ENCODE measurements around the gene PIK3CD. TPM values are rescaled to one million over a fixed set of nuclear protein-coding genes. Genes with fewer than 3 reads are reported as not detected.

The PIK3CD gene
- total and polyA plus RNA-seq, 2 experiments from 2014 or later = 6.6 to 32.1 TPM

DNA sequence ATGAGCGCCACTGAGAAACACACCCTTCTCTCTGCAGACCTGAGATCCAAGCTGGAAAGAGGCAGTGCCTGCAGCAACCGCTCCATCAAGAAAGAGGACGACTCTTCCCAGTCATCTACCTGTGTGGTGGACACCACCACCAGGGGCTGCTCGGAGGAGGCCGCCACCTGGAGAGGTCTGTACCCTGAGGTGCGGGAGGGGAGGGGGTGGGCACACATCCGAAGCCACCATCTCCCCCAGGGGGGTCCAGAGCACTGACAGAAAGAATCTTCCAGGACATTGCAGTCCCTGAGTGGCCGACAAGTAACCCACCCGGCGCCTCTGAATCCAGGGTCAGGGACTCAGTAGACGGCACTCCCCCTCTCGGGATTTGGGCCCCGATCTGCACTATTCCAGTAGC is 39.8 kb upstream of the PIK3CD start (continued):
- TF ChIP-seq, protein P1, sequence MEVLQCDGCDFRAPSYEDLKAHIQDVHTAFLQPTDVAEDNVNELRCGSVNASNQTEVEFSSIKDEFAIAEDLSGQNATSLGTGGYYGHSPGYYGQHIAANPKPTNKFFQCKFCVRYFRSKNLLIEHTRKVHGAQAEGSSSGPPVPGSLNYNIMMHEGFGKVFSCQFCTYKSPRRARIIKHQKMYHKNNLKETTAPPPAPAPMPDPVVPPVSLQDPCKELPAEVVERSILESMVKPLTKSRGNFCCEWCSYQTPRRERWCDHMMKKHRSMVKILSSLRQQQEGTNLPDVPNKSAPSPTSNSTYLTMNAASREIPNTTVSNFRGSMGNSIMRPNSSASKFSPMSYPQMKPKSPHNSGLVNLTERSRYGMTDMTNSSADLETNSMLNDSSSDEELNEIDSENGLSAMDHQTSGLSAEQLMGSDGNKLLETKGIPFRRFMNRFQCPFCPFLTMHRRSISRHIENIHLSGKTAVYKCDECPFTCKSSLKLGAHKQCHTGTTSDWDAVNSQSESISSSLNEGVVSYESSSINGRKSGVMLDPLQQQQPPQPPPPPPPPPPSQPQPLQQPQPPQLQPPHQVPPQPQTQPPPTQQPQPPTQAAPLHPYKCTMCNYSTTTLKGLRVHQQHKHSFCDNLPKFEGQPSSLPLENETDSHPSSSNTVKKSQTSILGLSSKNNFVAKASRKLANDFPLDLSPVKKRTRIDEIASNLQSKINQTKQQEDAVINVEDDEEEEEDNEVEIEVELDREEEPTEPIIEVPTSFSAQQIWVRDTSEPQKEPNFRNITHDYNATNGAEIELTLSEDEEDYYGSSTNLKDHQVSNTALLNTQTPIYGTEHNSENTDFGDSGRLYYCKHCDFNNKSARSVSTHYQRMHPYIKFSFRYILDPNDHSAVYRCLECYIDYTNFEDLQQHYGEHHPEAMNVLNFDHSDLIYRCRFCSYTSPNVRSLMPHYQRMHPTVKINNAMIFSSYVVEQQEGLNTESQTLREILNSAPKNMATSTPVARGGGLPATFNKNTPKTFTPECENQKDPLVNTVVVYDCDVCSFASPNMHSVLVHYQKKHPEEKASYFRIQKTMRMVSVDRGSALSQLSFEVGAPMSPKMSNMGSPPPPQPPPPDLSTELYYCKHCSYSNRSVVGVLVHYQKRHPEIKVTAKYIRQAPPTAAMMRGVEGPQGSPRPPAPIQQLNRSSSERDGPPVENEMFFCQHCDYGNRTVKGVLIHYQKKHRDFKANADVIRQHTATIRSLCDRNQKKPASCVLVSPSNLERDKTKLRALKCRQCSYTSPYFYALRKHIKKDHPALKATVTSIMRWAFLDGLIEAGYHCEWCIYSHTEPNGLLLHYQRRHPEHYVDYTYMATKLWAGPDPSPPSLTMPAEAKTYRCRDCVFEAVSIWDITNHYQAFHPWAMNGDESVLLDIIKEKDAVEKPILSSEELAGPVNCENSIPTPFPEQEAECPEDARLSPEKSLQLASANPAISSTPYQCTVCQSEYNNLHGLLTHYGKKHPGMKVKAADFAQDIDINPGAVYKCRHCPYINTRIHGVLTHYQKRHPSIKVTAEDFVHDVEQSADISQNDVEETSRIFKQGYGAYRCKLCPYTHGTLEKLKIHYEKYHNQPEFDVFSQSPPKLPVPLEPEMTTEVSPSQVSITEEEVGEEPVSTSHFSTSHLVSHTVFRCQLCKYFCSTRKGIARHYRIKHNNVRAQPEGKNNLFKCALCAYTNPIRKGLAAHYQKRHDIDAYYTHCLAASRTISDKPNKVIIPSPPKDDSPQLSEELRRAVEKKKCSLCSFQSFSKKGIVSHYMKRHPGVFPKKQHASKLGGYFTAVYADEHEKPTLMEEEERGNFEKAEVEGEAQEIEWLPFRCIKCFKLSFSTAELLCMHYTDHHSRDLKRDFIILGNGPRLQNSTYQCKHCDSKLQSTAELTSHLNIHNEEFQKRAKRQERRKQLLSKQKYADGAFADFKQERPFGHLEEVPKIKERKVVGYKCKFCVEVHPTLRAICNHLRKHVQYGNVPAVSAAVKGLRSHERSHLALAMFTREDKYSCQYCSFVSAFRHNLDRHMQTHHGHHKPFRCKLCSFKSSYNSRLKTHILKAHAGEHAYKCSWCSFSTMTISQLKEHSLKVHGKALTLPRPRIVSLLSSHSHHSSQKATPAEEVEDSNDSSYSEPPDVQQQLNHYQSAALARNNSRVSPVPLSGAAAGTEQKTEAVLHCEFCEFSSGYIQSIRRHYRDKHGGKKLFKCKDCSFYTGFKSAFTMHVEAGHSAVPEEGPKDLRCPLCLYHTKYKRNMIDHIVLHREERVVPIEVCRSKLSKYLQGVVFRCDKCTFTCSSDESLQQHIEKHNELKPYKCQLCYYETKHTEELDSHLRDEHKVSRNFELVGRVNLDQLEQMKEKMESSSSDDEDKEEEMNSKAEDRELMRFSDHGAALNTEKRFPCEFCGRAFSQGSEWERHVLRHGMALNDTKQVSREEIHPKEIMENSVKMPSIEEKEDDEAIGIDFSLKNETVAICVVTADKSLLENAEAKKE (CRISPR knock-in tag; IDR thresholded peaks at IDR 0.05) = no peak
- TF ChIP-seq, protein P2, sequence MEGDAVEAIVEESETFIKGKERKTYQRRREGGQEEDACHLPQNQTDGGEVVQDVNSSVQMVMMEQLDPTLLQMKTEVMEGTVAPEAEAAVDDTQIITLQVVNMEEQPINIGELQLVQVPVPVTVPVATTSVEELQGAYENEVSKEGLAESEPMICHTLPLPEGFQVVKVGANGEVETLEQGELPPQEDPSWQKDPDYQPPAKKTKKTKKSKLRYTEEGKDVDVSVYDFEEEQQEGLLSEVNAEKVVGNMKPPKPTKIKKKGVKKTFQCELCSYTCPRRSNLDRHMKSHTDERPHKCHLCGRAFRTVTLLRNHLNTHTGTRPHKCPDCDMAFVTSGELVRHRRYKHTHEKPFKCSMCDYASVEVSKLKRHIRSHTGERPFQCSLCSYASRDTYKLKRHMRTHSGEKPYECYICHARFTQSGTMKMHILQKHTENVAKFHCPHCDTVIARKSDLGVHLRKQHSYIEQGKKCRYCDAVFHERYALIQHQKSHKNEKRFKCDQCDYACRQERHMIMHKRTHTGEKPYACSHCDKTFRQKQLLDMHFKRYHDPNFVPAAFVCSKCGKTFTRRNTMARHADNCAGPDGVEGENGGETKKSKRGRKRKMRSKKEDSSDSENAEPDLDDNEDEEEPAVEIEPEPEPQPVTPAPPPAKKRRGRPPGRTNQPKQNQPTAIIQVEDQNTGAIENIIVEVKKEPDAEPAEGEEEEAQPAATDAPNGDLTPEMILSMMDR (conservative IDR thresholded peaks at IDR 0.05; ENCODE audit: low read depth in 2 of 2) = no peak
- TF ChIP-seq EZH2phosphoT487 (IDR thresholded peaks at IDR 0.05; ENCODE audit: unreplicated experiment) (no peak), CREB1 (CRISPR knock-in tag; IDR thresholded peaks at IDR 0.05; ENCODE audit: low read depth) (no peak), POLR2AphosphoS5 (IDR thresholded peaks at IDR 0.05; ENCODE audit: low read depth) (no peak), ZNF114 (CRISPR knock-in tag; IDR thresholded peaks at IDR 0.05) (no peak)
- TF ChIP-seq, protein P3, sequence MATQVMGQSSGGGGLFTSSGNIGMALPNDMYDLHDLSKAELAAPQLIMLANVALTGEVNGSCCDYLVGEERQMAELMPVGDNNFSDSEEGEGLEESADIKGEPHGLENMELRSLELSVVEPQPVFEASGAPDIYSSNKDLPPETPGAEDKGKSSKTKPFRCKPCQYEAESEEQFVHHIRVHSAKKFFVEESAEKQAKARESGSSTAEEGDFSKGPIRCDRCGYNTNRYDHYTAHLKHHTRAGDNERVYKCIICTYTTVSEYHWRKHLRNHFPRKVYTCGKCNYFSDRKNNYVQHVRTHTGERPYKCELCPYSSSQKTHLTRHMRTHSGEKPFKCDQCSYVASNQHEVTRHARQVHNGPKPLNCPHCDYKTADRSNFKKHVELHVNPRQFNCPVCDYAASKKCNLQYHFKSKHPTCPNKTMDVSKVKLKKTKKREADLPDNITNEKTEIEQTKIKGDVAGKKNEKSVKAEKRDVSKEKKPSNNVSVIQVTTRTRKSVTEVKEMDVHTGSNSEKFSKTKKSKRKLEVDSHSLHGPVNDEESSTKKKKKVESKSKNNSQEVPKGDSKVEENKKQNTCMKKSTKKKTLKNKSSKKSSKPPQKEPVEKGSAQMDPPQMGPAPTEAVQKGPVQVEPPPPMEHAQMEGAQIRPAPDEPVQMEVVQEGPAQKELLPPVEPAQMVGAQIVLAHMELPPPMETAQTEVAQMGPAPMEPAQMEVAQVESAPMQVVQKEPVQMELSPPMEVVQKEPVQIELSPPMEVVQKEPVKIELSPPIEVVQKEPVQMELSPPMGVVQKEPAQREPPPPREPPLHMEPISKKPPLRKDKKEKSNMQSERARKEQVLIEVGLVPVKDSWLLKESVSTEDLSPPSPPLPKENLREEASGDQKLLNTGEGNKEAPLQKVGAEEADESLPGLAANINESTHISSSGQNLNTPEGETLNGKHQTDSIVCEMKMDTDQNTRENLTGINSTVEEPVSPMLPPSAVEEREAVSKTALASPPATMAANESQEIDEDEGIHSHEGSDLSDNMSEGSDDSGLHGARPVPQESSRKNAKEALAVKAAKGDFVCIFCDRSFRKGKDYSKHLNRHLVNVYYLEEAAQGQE (IDR thresholded peaks at IDR 0.05; ENCODE audit: unreplicated experiment) = no peak
